Upper lobe of left lung (tissue), 6 donors: ENCODE measurements around the gene IP6K3. TPM values are rescaled to one million over a fixed set of nuclear protein-coding genes. Genes with fewer than 3 reads are reported as not detected.

Experiments
- ATAC-seq, 2 donors: fragments of 200-7000 bp; cut with Tn5 transposase; one replicate each; pipeline ENCODE4 v1.9.1; 2022; ENCODE audit warnings: mild to moderate bottlenecking in 2 of 2, moderate library complexity in 2 of 2; ENCODE audit not compliant: low FRiP score in 2 of 2
- DNase-seq, 2 donors: peaks; one replicate each; pipeline ENCODE4 v3.0.0-alpha.2; 2019 to 2020
- H3K27ac ChIP-seq, 4 donors: fragments of 200-600 bp; sonication (generic); one replicate each; pipeline ENCODE4 v1.5.1; 2016 to 2019
- H3K27me3 ChIP-seq, 4 donors: fragments of 200-600 bp; sonication (generic); one replicate each; pipeline ENCODE4 v1.5.1; 2017 to 2019
- H3K36me3 ChIP-seq, 4 donors: fragments of 200-600 bp; sonication (generic); one replicate each; pipeline ENCODE4 v1.5.1; 2016 to 2019
- H3K4me1 ChIP-seq, 4 donors: fragments of 200-600 bp; sonication (generic); one replicate each; pipeline ENCODE4 v1.5.1; 2018 to 2019
- H3K4me3 ChIP-seq, 4 donors: fragments of 200-600 bp; sonication (generic); one replicate each; pipeline ENCODE4 v1.5.1; 2017 to 2019; ENCODE audit warnings: mild to moderate bottlenecking in 2 of 4, moderate library complexity in 1 of 4
- H3K9me3 ChIP-seq, 4 donors: fragments of 200-600 bp; sonication (generic); one replicate each; pipeline ENCODE4 v1.5.1; 2018 to 2019
- CTCF ChIP-seq, 6 experiments: fragments of 450-650 bp in 4 of 6; fragments of 200-600 bp in 2 of 6; sonication (generic) in 2 of 6; IDR thresholded peaks; one replicate each; pipeline ENCODE4 v1.5.1; 2016 to 2019; ENCODE audit warnings: antibody characterized with exemption in 6 of 6
- EP300 ChIP-seq, 4 donors: sonication (generic); formaldehyde crosslinking; IDR thresholded peaks; one replicate each; pipeline ENCODE4 v1.5.1; 2017; ENCODE audit warnings: antibody characterized with exemption in 4 of 4, control low read depth in 2 of 4
- POLR2A ChIP-seq, 4 donors: fragments of 450-650 bp; IDR thresholded peaks; one replicate each; pipeline ENCODE4 v1.5.1; 2016 to 2017; ENCODE audit warnings: antibody characterized with exemption in 4 of 4, mild to moderate bottlenecking in 2 of 4
- POLR2AphosphoS5 ChIP-seq, 2 donors: sonication (generic); formaldehyde crosslinking; IDR thresholded peaks; one replicate each; pipeline ENCODE4 v1.5.1; 2017; ENCODE audit warnings: antibody characterized with exemption in 2 of 2
- WGBS, 2 donors: methylation state at CpG; one replicate each; pipeline ENCODE4 v1.1.5; 2017 to 2018; 5-methylcytosine and 5-hydroxymethylcytosine counted together
- total RNA-seq, 6 donors: library from RNA; depleted of rRNA in 4 of 6; stranded (reverse); fragments of >200 nt in 4 of 6; gene quantifications; one replicate each; pipeline versions ENCODE4 v1.1.0 to v1.2.1, GENCODE V29; 2016 to 2021
- donor health status: DM: no; HTN: no; CAD: no; lungs with moderate emphysema.
- donor health status: DM: no; HTN: yes; CAD: no; lungs with severe emphysema.

IP6K3 gene
- total RNA-seq, 6 donors from 2014 or later: 1.9 to 11.5 (median 4.9) TPM

DNA sequence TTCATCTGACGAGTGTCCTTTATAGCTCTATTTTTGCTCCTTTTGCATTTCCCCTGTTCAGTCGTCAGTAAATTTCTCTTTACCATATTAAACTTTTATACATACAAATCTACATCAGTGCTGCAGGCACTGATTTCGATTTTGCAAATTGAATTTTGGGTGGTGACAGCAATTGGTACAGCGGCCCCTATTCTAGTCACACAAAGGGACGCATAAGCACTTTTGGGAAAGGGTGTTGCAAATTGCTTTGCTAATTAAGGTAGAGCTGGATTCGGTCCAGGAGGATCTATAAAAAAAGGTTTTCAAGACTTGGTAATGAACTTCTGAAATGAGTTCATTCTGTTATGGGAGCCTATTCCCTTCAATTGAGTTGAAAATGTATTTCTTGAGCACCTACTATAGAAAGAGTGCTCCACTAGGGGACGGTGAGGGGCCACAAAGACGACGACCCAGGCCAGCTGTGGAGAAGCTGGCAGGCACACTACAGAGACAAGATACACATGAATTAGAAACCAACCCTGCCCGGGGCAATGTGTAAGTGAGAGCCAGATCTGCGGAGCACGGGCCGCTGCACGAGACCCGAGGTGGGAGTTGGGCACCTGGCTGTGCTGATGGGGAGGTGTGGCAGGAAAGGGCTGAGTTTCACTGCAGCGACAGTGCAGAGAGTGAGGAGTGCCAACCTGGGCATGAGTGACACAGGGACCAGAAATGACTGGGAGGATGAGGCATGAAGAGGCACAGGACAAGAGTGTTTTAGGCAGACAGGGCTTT, 40.6 kb downstream of the IP6K3 start:
- Histone ChIP-seq H3K27ac (no peak overlapping the region), H3K36me3 (peaks cover 0 to 19% (median 7%) of the 10 kb centered on the region in 4 donors)
- DNase-seq: no peak

DNA sequence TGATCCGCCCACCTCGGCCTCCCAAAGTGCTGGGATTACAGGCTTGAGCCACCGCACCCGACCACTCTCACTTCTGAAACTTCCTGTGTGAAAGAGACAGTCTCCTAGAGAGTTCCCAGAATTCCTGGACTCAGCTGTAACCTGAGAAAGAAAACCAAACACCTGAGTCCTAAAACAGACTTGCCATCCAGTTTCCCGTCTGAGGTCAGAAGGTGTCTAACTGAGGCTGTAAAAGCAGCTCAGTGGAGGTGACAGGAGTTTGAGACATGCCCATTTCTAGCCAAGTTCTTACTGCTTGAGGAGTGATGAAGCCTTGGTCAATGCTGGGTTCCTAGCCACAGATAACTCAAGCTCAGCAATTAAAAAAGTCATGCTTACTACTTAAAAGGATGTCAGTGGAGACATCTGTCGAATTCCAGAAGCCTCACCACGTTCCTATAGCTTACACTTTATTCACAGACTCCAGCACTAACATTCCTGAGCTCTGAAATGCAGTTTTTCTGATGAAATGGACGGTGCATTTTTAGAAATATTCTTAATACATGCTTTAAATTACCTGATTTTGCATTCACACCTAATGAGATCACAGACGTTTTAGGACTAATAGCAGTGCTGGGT, 41.3 kb downstream of the IP6K3 start:
- TF ChIP-seq EP300 (IDR thresholded peaks at IDR 0.05) (no peak), POLR2AphosphoS5 (IDR thresholded peaks at IDR 0.05) (no peak), CTCF (IDR thresholded peaks at IDR 0.05) (no peak), POLR2A (IDR thresholded peaks at IDR 0.05) (no peak)
- DNase-seq: no peak
- Histone ChIP-seq H3K4me3 (no peak overlapping the region), H3K27me3 (no peaks in the 10 kb centered on the region), H3K9me3 (no peaks in the 10 kb centered on the region), H3K4me1 (peaks cover 1 to 7% (median 3%) of the 10 kb centered on the region in 4 donors), H3K36me3 (peaks cover 0 to 19% (median 7%) of the 10 kb centered on the region in 4 donors), H3K27ac (no peak overlapping the region)
- ATAC-seq: no peak
- 73 to 82% methylated on average over 9 of the region's 9 CpGs for WGBS, 2 donors

More for the DNA sequence above, 40.6 kb downstream of the IP6K3 start:
- 80 to 89% methylated on average over 16 of the region's 16 CpGs for WGBS, 2 donors
- Histone ChIP-seq H3K9me3 (no peaks in the 10 kb centered on the region), H3K27me3 (no peaks in the 10 kb centered on the region), H3K4me1 (peaks cover 8 to 15% (median 10%) of the 10 kb centered on the region in 4 donors), H3K4me3 (no peak overlapping the region)
- no peak for TF ChIP-seq EP300 (IDR thresholded peaks at IDR 0.05)
- TF ChIP-seq POLR2AphosphoS5 (IDR thresholded peaks at IDR 0.05): no peak
- TF ChIP-seq CTCF (IDR thresholded peaks at IDR 0.05): no peak
- TF ChIP-seq POLR2A (IDR thresholded peaks at IDR 0.05): no peak
- ATAC-seq: no peak

GRCh38 chr6:33704215-33705066, 42.3 kb downstream of the IP6K3 start:
- 74 to 79% methylated on average over 11 of the region's 11 CpGs for WGBS, 2 donors
- TF ChIP-seq POLR2A (IDR thresholded peaks at IDR 0.05) (no peak), CTCF (IDR thresholded peaks at IDR 0.05) (no peak)
- peaks cover 0 to 16% (median 7%) of the 10 kb centered on the region in 4 donors for H3K36me3 ChIP-seq
- H3K27ac ChIP-seq: no peak overlapping the region
- DNase-seq: peak in 1 of 2 donors; percentile 24
- no peaks in the 10 kb centered on the region for H3K9me3 ChIP-seq
- H3K4me1 ChIP-seq: no peaks in the 10 kb centered on the region
- no peaks in the 10 kb centered on the region for H3K27me3 ChIP-seq
- peak in 1 of 2 donors; percentile 39 for ATAC-seq
- H3K4me3 ChIP-seq: no peak overlapping the region

- Histone ChIP-seq H3K9me3 (no peaks in the 10 kb centered on the region), H3K4me3 (no peak overlapping the region), H3K27ac (no peak overlapping the region), H3K36me3 (peaks cover 0 to 15% (median 12%) of the 10 kb centered on the region in 4 donors), H3K4me1 (peaks cover 0 to 2% (median under 1%) of the 10 kb centered on the region in 4 donors), H3K27me3 (no peaks in the 10 kb centered on the region)
- WGBS, 2 donors: 81 to 89% methylated on average over 1 of the region's 1 CpG
- DNase-seq (no peak), ATAC-seq (peak; percentile 52 to 76)
- peak in 5 of 6 experiments; percentile 23 to 54 (median 47) for TF ChIP-seq CTCF (IDR thresholded peaks at IDR 0.05)
- no peak for TF ChIP-seq POLR2AphosphoS5 (IDR thresholded peaks at IDR 0.05)
These were observed 44.2 kb downstream of the IP6K3 start for GRCh38 chr6:33702345-33702977.
